CD4-positive, alpha-beta T cell treated with Interleukin-4 for 4 hours (primary cell): ENCODE measurements around the gene IL17REL.

Experiments
- DNase-seq: peaks from one replicate; pipeline ENCODE4 v3.0.0-alpha.2; 2020

Gene IL17REL

GRCh38 chr22:50012211-50013181 is at the start of gene IL17REL:
Gene IL17REL (minus strand): TSS chr22:50012765. CDS start chr22:50012646, 119 bp downstream.
- no peak for DNase-seq

DNA sequence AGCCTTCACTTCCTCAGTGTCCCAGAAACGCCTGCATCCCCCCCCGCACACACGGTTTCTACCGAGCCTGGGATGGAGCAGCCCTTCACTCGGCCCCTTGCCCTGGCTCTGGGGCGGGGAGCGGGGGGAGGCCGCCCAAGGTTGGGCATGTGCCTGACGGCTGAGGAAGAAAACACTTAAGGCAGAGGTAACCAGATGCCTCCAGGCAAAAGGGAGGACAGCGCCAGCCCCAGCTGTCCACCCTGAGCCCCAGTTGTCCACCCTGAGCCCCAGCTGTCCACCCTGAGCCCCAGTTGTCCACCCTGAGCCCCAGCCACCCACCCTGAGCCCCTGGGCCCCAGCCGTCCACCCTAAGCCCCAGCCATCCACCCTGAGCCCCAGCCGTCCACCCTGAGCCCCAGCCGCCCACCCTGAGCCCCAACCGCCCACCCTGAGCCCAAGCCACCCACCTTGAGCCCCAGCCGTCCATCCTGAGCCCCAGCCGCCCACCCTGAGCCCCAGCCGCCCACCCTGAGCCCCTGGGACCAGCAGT is 49.3 kb upstream of the IL17REL start:
- no peak for DNase-seq

- DNase-seq, result no peak
These were observed 48.7 kb upstream of the IL17REL start for GRCh38 chr22:50061141-50061823.

GRCh38 chr22:50060441-50061140 is 48.0 kb upstream of the IL17REL start:
- DNase-seq, result no peak

DNA sequence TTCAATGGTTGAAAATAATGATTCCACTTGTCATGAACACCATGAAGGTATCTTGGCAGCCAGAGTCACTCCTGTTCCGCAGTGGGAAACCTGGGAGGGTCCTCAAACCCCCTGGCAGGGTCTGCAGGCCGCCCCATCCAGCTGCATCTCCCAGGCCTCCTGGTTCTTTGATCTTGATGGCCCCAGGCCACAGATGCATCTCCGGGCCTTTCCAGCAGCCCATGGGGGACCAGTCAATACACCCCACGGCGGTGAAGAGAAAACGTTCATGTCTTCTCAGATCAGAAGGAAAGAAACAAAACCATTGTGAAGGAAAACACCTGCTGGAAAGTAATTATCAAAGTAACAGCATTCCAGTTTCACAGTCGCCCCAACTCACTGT is 47.3 kb upstream of the IL17REL start:
- DNase-seq, result no peak

DNA sequence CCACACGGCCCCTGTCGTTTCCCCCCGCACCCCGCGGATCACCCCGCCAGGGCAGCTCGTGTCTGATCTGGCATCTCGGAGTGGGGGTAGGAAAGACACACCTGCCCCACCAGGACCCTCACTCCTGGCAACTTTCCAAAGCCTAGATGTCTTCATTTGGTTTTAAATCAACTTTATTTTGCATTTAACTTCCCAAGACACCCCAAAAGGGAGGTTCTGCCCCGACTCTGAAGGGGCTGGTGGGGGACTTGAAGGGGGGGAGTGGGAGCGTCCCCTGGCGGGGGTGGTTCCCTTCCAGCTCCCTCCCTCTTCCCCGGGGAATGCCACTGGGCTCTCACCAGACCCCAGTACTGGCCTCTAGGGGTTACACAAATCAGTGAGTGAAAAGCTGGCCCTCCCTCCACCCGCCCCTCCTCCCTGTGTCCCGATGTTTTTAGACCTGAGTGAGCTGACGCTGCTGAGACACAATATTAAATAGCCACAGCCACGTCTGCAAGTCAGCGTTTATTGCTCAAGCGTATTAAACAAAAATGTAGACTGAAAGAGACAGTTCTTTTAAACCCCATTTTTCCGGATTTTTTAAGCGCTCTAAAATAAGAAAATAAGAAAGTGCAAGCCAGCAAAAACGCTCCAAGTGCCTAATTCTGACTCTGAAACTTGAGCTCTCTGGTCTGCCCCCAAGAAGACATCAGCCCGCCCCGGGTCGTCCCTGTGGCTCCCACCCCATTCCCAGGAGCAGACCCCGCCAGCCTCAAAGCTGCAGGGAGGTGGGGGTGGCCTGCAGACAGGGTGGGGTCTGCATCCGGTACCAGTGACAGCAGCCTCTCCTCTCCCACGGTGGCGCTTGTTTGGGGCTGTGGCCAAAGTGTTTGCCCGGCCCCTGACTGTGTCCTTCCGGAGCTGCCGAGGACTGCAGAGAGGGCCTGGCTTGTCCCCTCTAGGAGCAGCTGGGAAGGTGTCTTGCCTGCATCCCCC is 46.6 kb upstream of the IL17REL start:
- DNase-seq, result no peak

DNA sequence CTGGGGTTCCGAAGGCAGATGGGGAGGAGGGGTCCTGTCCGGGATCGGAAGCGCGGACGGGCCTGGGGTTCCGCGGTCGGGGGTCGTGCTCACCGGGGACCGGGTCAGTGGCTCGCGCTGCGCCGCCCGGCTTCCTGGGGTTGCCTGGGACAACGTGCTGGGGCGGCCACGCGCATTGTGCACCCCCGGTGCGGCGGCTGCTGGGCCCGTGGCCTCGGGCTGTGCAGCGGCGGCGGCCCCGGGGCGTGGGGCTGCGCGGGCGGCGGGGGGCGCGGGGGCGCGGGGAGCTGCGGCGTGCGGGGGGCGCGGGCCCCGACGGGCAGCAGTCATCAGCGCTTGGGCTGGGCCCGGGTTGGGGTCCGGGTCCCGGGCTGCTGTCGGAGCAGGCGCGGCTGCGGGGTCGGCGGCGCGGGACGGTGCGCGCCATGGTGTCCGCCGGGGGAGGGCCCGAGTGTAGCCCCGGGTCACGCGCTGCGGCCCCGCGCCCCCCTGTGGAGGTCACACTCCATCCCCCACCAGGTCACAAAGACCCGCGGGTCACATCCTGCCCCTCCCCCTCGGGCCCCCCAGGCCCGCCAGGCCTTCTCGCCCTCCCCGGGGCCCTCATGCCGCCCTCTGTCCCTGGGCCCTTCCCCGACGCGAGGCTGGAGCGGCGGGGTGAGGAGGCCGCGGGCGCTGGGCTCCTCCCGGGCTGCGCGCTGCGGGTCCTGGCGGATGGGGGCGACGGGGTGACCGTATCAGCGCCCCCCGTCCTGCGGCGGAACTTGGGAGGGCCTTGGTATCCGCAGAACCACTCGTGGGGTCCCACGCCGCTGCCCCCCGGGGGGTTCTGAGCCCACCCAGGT is 45.7 kb upstream of the IL17REL start, which contains the start of gene TTLL8:
TSS of gene TTLL8 (minus strand) at position 238 of the 845 bp plus-strand sequence.
- no peak for DNase-seq

DNA sequence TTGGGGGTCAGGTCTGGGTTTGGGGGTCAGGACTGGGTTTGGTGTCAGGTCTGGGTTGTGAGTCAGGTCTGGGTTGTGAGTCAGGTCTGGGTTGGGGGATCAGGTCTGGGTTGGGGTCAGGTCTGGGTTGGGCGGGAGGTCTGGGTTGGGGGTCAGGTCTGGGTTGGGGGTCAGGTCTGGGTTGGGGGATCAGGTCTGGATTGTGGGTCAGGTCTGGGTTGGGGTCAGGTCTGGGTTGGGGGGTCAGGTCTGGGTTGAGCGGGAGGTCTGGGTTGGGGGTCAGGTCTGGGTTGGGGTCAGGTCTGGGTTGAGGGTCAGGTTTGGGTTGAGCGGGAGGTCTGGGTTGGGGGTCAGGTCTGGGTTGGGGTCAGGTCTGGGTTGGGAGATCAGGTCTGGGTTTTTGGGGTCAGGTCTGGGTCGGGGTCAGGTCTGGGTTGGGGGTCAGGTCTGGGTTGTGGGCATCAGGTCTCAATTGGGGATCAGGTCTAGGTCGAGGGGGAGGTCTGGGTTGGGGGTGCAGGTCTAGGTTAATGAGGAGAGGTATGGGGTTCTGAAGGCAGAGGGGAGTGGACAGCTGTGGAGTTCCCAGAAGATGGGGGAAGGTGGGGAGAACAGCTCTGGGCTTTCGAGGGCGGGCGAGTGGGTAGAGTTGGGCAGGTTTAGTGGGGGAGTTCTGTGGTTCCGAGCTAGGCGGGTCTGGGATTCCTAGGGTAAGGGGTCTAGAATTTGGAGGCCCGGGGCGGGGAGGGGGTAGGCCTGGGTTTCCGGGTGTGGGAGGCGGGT is 44.9 kb upstream of the IL17REL start:
- DNase-seq, result no peak

- no peak for DNase-seq
These were observed 43.8 kb upstream of the IL17REL start for GRCh38 chr22:50056214-50056972.

- DNase-seq, result no peak
These were observed 41.3 kb upstream of the IL17REL start for GRCh38 chr22:50053861-50054260.

- no peak for DNase-seq
These were observed 39.4 kb upstream of the IL17REL start for GRCh38 chr22:50051930-50052329.

- DNase-seq, result no peak
These were observed 37.0 kb upstream of the IL17REL start for GRCh38 chr22:50049299-50050195.

GRCh38 chr22:50048836-50049235 is 36.3 kb upstream of the IL17REL start:
- no peak for DNase-seq

DNA sequence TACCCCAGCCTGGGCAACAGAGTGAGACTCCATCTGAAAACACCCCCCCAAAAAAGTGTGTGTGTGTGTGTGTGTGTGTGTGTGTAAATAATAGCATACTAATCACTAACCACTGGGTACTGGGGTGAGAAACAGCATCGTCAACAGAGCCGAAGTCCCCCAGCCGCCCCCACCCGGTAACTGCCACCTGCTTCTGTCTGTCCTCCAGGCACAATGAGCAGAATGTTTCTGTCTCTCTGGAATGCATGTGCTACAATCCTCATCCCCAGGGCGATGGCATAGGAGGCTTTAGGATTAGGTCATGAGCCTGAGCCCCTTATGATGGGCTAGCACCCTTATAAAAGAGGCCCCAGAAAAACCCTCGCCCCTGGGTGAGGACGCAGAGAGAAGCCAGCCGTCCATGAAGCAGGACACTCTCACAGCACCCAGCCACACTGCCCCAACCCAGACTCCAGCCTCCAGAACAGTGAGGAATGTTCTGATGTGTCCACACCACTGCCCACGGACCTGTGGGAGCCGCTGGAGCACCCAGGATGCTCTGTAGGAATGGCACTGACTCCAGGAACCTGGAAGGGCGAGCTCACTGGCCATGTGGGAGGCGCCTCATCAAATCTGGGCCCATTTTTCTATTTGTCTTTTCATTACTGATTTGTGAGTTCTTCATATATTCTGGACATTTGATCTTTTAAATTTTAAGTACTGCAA is 35.6 kb upstream of the IL17REL start:
- DNase-seq, result no peak

DNA sequence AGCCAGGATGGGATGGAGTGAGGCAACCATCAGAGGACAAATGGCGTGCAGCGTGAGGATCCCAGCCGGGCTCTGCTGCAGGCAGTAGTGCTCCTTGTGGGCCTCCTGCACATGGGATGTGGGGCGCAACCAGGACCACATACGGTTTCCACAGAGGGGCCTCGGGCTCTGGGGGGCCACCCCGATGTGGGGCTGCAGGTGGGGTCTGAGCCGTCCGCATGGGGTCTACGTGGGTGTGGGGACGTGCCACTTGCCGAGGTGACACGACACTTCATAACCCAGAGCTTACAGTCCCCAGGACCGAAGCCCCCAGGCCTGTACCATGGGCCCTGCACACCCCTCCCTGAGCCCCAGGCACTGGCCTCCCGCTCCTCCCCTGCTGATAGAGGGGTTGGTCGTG is 34.8 kb upstream of the IL17REL start:
- DNase-seq, result no peak

DNA sequence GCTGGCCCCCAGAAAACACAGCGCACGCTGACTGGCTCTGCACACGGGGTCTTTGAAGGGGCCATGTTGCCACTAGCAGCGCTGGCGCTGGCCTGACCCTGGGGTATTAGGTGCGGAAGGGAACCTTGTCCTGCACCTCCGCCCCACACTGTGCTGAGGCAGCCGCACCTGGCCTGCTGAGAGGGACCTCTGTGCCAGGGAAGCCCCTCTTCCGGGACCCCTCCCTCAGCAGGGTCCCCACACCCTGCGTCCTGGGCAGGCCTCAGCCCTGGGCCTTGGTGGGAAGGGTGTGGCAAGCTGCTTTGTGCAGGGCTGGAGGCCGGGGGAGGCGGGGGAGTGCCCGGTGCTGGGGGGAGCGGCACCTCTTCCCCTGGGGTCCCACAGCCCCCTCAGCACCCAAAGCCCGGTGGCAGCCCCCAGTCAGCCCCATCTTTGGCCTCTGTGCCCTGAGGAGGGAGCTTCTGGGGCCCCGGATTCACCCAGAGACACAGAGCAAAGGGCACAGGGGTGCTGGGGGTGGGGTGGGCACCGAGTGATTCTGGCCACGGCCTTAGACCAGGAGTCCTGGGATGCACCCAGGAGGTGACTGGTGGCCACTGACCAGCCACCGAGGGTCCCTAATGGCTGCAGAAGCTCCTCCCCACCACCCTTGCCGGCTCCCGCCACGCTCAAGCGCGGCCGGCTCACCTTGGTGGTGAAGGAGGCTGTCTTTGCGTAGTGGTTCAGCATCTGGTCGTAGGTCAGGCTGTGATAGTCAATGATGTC is 34.1 kb upstream of the IL17REL start:
- no peak for DNase-seq

GRCh38 chr22:50046019-50046415 is 33.5 kb upstream of the IL17REL start:
- no peak for DNase-seq
